Subcutaneous abdominal adipose tissue (tissue), 5 donors: ENCODE results near the gene STAG1.
"Not testable (repeated sequence)": the region's sequence is repeated elsewhere in the genome, so short reads cannot be mapped to it uniquely, and the experiment has no call there.

Experiments
- H3K27ac ChIP-seq: one replicate; pipeline ENCODE4 v1.7.0; 2013; ENCODE audit warnings: low read depth, mild to moderate bottlenecking, inconsistent platforms, low read length, moderate library complexity
- H3K27me3 ChIP-seq, 5 donors: one replicate each; pipeline ENCODE4 v1.7.0; 2013; ENCODE audit warnings: low read length in 5 of 5, inconsistent platforms in 1 of 5; ENCODE audit not compliant: control insufficient read depth in 5 of 5, insufficient read depth in 4 of 5
- H3K36me3 ChIP-seq, 5 donors: one replicate each; pipeline ENCODE4 v1.7.0; 2013; ENCODE audit warnings: low read length in 5 of 5; ENCODE audit not compliant: control insufficient read depth in 5 of 5, insufficient read depth in 5 of 5
- H3K4me1 ChIP-seq, 5 donors: one replicate each; pipeline ENCODE4 v1.7.0; 2013; ENCODE audit warnings: low read length in 5 of 5, mild to moderate bottlenecking in 3 of 5, moderate library complexity in 1 of 5; ENCODE audit not compliant: control insufficient read depth in 5 of 5, insufficient read depth in 5 of 5
- H3K4me3 ChIP-seq, 5 donors: one replicate each; pipeline ENCODE4 v1.7.0; 2013; ENCODE audit warnings: low read length in 5 of 5, low read depth in 1 of 5
- H3K9ac ChIP-seq, 5 donors: one replicate each; pipeline ENCODE4 v1.7.0; 2013; ENCODE audit warnings: low read length in 5 of 5, mild to moderate bottlenecking in 4 of 5, moderate library complexity in 3 of 5
- H3K9me3 ChIP-seq, 5 donors: one replicate each; pipeline ENCODE4 v1.7.0; 2013; ENCODE audit warnings: low read length in 5 of 5; ENCODE audit not compliant: control insufficient read depth in 5 of 5
- donor health status: healthy.
- donor health status: healthy.
- donor health status: healthy.
- donor health status: healthy.
- donor health status: healthy.

Gene STAG1

DNA sequence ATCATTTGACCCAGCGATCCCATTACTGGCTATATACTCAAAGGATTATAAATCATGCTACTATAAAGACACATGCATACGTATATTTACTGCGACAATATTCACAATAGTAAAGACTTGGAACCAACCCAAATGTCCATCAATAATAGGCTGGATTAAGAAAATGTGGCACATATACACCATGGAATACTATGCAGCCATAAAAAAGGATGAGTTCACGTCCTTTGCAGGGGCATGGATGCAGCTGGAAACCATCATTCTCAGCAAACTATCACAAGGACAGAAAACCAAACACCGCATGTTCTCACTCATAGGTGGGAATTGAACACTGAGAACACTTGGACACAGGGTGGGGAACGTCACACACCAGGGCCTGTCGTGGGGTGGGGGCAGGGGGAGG lies 237.6 kb downstream of the STAG1 start:
- H3K27ac ChIP-seq, H3K27me3 ChIP-seq, H3K9me3 ChIP-seq, H3K4me3 ChIP-seq, H3K9ac ChIP-seq, H3K36me3 ChIP-seq: not testable (repeated sequence)
- peaks cover 0 to 16% (median 7%) of the 10 kb centered on the region in 5 donors for H3K4me1 ChIP-seq

GRCh38 chr3:136513367-136513766 lies 238.8 kb downstream of the STAG1 start:
- Histone ChIP-seq H3K27me3 (no peaks in the 10 kb centered on the region), H3K4me1 (peaks cover 0 to 16% (median 7%) of the 10 kb centered on the region in 5 donors), H3K9ac (no peak overlapping the region), H3K4me3 (no peak overlapping the region), H3K27ac (peak overlapping the region; percentile 27), H3K9me3 (no peaks in the 10 kb centered on the region), H3K36me3 (peaks cover 0 to 5% (median 2%) of the 10 kb centered on the region in 5 donors)

DNA sequence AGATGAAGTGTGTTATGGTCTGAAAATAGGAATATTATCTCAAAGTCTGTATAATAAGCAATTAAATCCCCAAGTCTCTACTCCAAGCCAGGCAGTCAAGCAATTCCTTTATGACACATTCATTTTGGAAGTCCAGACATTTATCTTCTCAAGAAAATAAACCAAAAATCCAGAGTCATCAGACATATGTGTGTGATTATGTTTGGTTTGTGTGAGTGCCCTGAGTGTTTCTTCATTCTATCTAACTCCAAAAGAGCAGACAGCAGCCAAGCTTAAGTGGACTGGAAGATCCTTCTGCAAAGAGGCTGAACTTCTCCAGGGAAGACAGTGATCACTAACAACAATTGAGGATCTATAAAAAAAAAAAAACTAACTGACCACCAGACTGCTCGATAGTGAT lies 239.8 kb downstream of the STAG1 start:
- peaks cover 0 to 16% (median 7%) of the 10 kb centered on the region in 5 donors for H3K4me1 ChIP-seq
- H3K9ac ChIP-seq: no peak overlapping the region
- H3K4me3 ChIP-seq: no peak overlapping the region
- H3K27me3 ChIP-seq: no peaks in the 10 kb centered on the region
- H3K27ac ChIP-seq: peak overlapping the region; percentile 27
- H3K36me3 ChIP-seq: peaks cover 0 to 5% (median 5%) of the 10 kb centered on the region in 5 donors
- no peaks in the 10 kb centered on the region for H3K9me3 ChIP-seq

GRCh38 chr3:136505676-136506075 lies 246.5 kb downstream of the STAG1 start:
- Histone ChIP-seq H3K4me1 (no peaks in the 10 kb centered on the region), H3K9me3 (no peaks in the 10 kb centered on the region), H3K9ac (no peak overlapping the region), H3K27me3 (no peaks in the 10 kb centered on the region), H3K4me3 (no peak overlapping the region), H3K36me3 (peaks cover 9 to 14% (median 12%) of the 10 kb centered on the region in 5 donors), H3K27ac (no peak overlapping the region)

GRCh38 chr3:136503056-136503455 lies 249.1 kb downstream of the STAG1 start:
- Histone ChIP-seq H3K9me3 (no peaks in the 10 kb centered on the region), H3K36me3 (peaks cover 10 to 17% (median 14%) of the 10 kb centered on the region in 5 donors), H3K27ac (no peak overlapping the region), H3K4me1 (no peaks in the 10 kb centered on the region), H3K27me3 (no peaks in the 10 kb centered on the region), H3K9ac (no peak overlapping the region), H3K4me3 (no peak overlapping the region)

- Histone ChIP-seq H3K27me3 (no peaks in the 10 kb centered on the region), H3K4me1 (no peaks in the 10 kb centered on the region), H3K9me3 (no peaks in the 10 kb centered on the region), H3K9ac (no peak overlapping the region), H3K4me3 (no peak overlapping the region), H3K36me3 (peaks cover 6 to 17% (median 10%) of the 10 kb centered on the region in 5 donors), H3K27ac (no peak overlapping the region)
Observed at GRCh38 chr3:136498919-136499447, 253.2 kb downstream of the STAG1 start.

DNA sequence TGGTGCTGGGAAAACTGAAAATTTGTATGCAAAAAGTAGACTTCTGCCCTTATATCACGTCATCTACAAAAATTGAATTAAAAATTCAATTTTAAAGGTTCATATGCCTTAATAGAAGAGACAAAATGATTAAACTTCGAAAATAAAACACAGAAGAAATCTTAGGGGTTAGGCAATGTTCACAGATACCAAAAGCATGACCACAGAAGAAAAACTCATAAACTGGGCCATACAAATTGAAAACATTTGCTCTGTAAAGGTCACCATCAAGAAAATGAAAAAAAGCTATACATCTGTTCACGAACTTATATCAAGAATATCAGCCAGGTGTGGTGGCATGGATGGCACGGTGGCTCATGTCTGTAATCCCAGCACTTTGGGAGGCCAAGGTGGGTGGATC lies 257.0 kb downstream of the STAG1 start:
- H3K27ac ChIP-seq: no peak overlapping the region
- no peak overlapping the region for H3K9ac ChIP-seq
- H3K4me1 ChIP-seq: no peaks in the 10 kb centered on the region
- no peaks in the 10 kb centered on the region for H3K9me3 ChIP-seq
- H3K27me3 ChIP-seq: no peaks in the 10 kb centered on the region
- peaks cover 2 to 25% (median 10%) of the 10 kb centered on the region in 5 donors for H3K36me3 ChIP-seq
- H3K4me3 ChIP-seq: no peak overlapping the region

- no peak overlapping the region for H3K9ac ChIP-seq
- H3K27ac ChIP-seq: no peak overlapping the region
- no peaks in the 10 kb centered on the region for H3K27me3 ChIP-seq
- H3K4me3 ChIP-seq: no peak overlapping the region
- peaks cover 8 to 30% (median 15%) of the 10 kb centered on the region in 5 donors for H3K36me3 ChIP-seq
- no peaks in the 10 kb centered on the region for H3K9me3 ChIP-seq
- H3K4me1 ChIP-seq: no peaks in the 10 kb centered on the region
Observed at GRCh38 chr3:136490646-136491405, 261.4 kb downstream of the STAG1 start.

- Histone ChIP-seq H3K27me3 (no peaks in the 10 kb centered on the region), H3K9me3 (no peaks in the 10 kb centered on the region), H3K4me1 (no peaks in the 10 kb centered on the region), H3K4me3 (no peak overlapping the region), H3K9ac (no peak overlapping the region), H3K36me3 (peaks cover 6 to 15% (median 7%) of the 10 kb centered on the region in 5 donors), H3K27ac (no peak overlapping the region)
Observed at GRCh38 chr3:136485777-136486176, 266.4 kb downstream of the STAG1 start.

DNA sequence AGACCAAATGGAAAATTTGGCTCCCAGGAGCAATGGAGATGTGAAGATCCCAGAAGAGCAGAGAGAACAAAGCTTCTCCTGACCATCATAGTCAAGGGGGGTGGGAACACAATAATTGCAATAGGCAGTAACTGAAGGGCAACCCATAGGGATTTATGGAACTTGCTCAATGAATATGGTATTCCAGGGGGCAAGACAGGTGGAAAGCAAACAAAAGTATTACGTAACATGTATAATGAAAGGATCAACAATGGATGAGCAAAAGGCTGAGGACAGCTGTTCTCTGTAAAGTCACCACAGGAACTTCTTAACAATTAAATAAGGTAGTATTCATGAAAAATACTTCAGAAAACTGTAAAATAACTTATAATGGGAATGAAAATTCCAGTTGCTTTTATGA lies 275.9 kb downstream of the STAG1 start:
- H3K36me3 ChIP-seq: peaks cover 11 to 32% (median 21%) of the 10 kb centered on the region in 5 donors
- H3K4me1 ChIP-seq: no peaks in the 10 kb centered on the region
- no peak overlapping the region for H3K4me3 ChIP-seq
- no peaks in the 10 kb centered on the region for H3K27me3 ChIP-seq
- no peak overlapping the region for H3K27ac ChIP-seq
- H3K9me3 ChIP-seq: no peaks in the 10 kb centered on the region
- no peak overlapping the region for H3K9ac ChIP-seq
